ENCODE measurements around the gene PARVB.
A peak's percentile ranks its signal among the peaks of the same experiment; 100 is the strongest.

The PARVB gene

GRCh38 chr22:44164031-44164430 is 139.9 kb downstream of the PARVB start:
- no peak for DNase-seq

- no peak for DNase-seq
These were observed 141.3 kb downstream of the PARVB start for GRCh38 chr22:44165286-44165874.

- DNase-seq = no peak
These were observed 142.6 kb downstream of the PARVB start for GRCh38 chr22:44166498-44167276.

- no peak for DNase-seq
These were observed 143.4 kb downstream of the PARVB start for GRCh38 chr22:44167501-44167900.

- no peak for DNase-seq
These were observed 144.1 kb downstream of the PARVB start for GRCh38 chr22:44168206-44168605.

GRCh38 chr22:44170470-44170869 is 146.4 kb downstream of the PARVB start:
- DNase-seq = no peak

DNA sequence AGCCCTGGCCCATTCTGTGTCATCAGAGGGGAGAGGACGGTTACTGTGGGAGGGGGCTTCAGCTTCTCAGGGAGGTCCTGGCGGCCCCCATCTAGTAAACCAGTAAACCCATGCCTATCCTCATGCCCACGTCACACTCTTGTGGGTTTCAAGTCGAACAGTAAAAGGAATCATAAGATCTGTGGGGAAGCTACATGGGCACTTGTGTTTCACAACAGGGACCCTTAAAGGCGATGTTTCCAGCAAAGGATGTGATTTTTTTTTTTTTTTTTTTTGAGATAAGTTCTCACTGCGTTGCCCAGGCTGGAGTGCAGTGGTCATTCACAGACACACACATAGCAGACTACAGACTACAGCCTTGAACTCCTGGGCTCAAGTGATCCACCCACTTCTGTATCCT is 147.5 kb downstream of the PARVB start:
- DNase-seq = no peak

- DNase-seq = peak in 1 of 2 donors; percentile 29
These were observed 148.4 kb downstream of the PARVB start for GRCh38 chr22:44172370-44173108.

DNA sequence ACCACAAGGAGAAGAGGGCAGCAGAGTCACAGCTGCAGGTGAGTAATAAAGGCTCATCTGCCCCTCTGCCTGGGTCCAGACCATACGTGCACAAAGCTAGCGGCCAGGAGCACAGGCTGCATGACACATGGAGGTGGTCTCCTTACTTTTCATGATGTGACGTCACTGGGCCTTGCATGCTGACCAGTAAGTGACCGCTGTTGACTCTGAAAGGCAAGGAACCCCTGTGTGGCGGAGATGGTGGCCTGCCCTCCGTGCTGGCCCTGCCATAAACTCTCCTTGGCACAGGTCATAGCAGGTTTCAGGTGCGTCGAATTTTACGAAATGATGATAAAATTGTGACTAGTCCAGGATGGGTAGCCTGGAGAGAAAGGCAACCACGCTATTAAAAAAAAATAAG is 149.1 kb downstream of the PARVB start:
- no peak for DNase-seq

DNA sequence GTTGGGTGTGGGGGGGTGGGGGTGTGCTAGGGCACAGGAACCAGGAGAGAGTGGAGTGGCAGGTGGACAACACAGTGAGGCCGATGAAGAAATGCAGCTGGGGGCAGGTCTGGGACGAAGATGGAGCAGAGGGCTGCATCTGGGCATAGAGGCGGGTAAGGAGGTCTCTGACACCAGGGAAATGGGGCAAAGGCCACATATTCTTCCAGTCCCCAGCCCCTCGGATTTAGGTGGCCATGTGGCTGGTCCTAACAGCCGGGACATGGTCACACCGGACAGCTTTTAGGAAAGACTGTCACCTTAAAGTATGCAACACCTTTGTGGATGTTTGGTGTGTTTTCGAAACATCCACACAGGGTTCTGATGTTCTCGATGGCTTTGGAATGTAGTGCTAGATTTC is 151.6 kb downstream of the PARVB start:
- DNase-seq = no peak

DNA sequence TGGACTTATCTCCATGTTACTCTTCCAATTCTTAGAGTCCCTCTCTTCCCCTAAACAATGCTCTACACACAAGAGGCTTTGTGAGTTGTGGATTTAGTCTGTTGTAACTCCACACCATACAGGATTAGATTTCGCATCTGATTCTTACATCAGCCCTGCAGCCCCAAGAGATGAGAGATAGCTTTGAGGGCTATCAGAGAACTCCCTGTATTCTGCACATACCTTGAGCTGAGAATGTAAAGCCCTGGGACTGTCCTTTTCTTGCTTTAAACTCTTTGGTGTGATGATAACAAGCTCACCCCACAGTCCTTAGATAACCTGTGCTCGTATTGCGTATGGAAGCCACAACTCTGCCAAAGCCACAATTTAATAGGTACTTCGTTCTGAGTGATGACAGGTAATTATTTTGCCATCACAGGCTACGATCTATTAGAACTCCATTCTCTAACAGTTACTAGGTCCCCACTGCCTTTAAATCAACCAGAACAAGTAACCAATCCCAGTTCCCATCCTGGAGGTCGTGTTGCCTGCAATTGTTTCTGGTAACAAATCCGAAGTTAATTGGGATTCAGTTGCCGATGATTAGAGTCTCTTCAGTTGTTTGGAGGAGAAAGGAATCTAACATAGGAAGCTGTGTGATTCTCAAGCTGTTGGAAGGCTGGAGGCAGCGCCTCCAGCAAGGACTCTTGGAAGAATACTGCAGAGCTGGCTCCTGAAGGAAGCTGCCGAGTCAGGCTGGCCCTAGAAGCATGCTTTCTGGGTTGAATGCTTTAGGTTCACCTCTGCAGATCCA is 155.3 kb downstream of the PARVB start:
- DNase-seq = no peak

DNA sequence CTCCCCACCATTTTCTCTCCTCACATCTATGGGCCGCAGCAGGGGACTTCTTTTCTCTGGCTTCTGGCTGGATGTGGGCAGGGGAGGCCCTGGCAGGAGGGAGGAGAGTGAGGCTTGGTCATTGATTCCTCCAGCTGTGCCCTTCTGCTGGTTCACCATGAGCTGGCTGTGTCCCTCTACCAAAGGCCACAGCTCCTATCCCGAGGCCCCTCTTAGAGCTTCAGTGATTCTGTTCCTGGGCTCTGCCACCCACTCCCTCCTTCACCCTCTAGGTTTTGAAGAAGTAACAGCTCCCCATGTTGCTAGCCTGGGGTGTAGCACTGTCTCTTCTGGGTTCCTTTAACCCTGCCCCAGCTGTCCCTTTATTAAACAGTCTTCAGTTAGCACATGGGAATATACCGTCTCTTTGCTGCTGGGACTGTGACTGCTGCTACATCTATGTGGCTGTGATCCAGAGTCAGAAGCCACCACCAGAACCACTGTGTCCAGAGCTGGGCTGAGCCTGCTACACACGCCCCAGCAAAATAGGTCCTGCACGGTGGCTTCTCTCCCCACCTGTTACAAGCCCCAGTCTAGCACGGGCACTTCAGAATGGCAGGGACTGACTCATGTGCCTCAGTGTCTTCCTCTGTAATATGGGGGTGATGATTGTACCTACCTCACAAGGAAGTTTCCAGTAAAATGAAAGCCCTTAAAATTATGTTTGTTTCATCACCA is 156.0 kb downstream of the PARVB start:
- no peak for DNase-seq

- no peak for DNase-seq
These were observed 156.6 kb downstream of the PARVB start, which contains the start of gene PARVG for GRCh38 chr22:44180706-44181032. TSS of gene PARVG (plus strand) at chr22:44180925. CDS start at chr22:44183330, 2,405 bp downstream.

DNA sequence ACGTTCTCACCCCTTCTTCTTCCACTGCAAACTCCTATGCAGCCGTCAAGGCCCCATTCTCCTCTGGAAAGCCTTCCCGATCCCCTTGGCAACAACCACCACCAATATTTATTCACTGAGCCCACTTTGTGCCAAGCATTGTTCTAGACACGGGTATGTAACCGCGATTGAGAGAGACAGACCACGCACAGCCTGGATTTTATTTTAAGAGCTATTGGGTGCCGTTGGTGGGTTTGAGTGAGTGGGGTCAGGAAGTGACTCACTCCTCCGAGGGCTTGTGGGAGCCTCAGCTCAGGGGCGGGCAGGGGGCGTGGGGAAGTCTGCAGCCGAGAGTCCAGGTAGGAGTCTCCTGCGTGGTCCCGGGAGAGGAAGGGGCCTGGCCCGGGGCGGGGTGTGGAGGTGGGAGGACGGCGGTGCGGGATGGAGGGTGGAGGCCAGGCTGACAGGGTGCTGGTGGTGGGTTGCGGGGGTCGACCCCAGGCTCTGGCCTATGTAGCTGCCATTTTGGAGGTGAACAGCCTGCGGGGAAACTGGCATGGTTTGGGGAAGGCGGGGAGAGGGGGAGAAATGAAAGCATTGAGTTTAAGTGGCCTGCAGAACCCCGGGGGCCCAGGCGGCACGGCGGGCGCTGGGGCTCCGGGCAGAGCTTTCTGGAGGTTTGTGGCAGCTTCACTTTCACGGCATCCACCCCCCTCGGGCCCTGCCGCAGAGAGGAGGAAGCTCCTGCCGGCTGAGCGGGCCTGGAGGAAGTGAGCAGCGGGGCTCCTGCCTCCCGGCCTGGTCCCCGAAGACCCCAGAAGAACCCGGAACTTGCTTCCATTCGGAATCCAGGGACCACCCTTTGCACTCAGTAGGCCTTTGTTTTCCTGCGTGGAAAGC is 157.2 kb downstream of the PARVB start:
- DNase-seq = peak in 1 of 2 donors; percentile 14

GRCh38 chr22:44181912-44182587 is 157.9 kb downstream of the PARVB start:
- DNase-seq = no peak

DNA sequence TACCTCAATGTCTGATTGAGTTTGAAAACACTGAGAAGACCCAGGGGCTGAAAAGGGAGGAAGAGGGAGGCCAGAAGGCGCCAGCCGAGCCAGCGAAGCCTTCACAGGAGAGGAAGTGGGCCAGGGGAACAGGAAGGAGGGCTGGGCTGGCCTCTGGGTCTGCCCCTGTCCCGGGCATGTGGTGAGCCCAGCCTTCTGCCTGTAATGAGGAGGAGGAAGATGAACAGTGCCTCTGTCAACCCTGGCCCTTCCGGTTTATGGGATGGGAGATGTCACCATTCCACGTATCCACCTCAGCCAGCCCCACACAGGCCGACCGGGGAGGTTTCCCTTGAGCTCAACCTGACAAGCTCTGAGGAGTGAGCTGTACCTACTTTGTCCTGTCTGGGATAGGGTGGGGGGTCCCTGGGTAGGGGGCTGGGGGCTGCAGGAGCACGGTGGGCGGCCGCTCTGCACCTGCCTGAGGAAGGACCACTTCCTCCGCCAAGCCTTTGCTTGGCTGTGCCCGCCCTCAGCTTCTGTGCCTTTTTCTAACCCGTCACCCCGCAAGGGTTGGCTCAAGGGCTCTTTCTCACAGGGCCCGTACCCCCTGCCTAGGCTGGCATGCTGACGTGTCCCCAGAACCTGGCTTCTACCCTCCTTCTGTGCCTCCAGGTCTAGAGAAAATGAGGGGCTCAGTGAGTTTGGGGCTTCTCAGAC is 158.6 kb downstream of the PARVB start:
- peak in 1 of 2 donors; percentile 45 for DNase-seq

GRCh38 chr22:44183287-44183588 is 159.1 kb downstream of the PARVB start:
- no peak for DNase-seq

GRCh38 chr22:44184006-44184405 is 159.9 kb downstream of the PARVB start:
- no peak for DNase-seq

GRCh38 chr22:44185237-44186120 is 161.4 kb downstream of the PARVB start:
- no peak for DNase-seq
